ENCODE data around the gene PLEK. TPM values are rescaled to one million over a fixed set of nuclear protein-coding genes. Genes with fewer than 3 reads are reported as not detected.

The PLEK gene
- total and polyA plus RNA-seq, 10 donors = 49.1 to 202 (median 101) TPM

- H3K9me3 ChIP-seq = peaks cover 0 to 15% (median 0%) of the 10 kb centered on the region in 8 donors
- H3K27me3 ChIP-seq (replicated peaks in 1 of 7) = no peaks in the 10 kb centered on the region
- H3K27ac ChIP-seq = no peak overlapping the region
- peaks cover 0 to 26% (median 10%) of the 10 kb centered on the region in 6 donors for H3K4me1 ChIP-seq
- WGBS, 5 donors = 69 to 83% (median 77%) methylated on average over 18 to 19 of the region's 19 CpGs
- no peak for TF ChIP-seq CTCF (IDR thresholded peaks at IDR 0.05 in 8 of 11, conservative IDR thresholded peaks at IDR 0.05 in 3 of 11)
- peak in 1 of 3 donors; percentile 16 for TF ChIP-seq POLR2AphosphoS5 (IDR thresholded peaks at IDR 0.05)
- H3K36me3 ChIP-seq = no peaks in the 10 kb centered on the region
- intact Hi-C loops (cut with DNase I; ENCODE audit: low total_unique reads) = no loop called here
- no peak overlapping the region for H3K4me3 ChIP-seq
- no peak for DNase-seq
These were observed 40.1 kb downstream of the PLEK start for GRCh38 chr2:68404893-68405799.

GRCh38 chr2:68411397-68412126 is 46.5 kb downstream of the PLEK start:
- intact Hi-C loops (cut with DNase I; ENCODE audit: low total_unique reads) = no loop called here
- TF ChIP-seq POLR2AphosphoS5 (IDR thresholded peaks at IDR 0.05) = peak in 1 of 3 donors; percentile 24
- no peak for TF ChIP-seq POLR2A (IDR thresholded peaks at IDR 0.05)
- peak overlapping the region in 1 of 8 donors; percentile 33 for H3K4me3 ChIP-seq
- DNase-seq = no peak
- no peaks in the 10 kb centered on the region for H3K27me3 ChIP-seq (replicated peaks in 1 of 7)
- H3K27ac ChIP-seq = peak overlapping the region; percentile 33 to 86 (median 62)
- 15 to 25% (median 19%) methylated on average over 4 of the region's 4 CpGs for WGBS, 5 donors
- no peaks in the 10 kb centered on the region for H3K36me3 ChIP-seq
- H3K9me3 ChIP-seq = peaks cover 0 to 11% (median 0%) of the 10 kb centered on the region in 8 donors
- peaks cover 18 to 46% (median 24%) of the 10 kb centered on the region in 6 donors for H3K4me1 ChIP-seq

- TF ChIP-seq POLR2AphosphoS5 (IDR thresholded peaks at IDR 0.05) (no peak), CTCF (IDR thresholded peaks at IDR 0.05 in 8 of 11, conservative IDR thresholded peaks at IDR 0.05 in 3 of 11) (no peak), POLR2A (IDR thresholded peaks at IDR 0.05) (no peak)
- Histone ChIP-seq H3K36me3 (no peaks in the 10 kb centered on the region), H3K27me3 (replicated peaks in 1 of 7) (no peaks in the 10 kb centered on the region), H3K4me3 (peak overlapping the region in 1 of 8 donors; percentile 33), H3K9me3 (peaks cover 0 to 6% (median 0%) of the 10 kb centered on the region in 8 donors), H3K4me1 (peaks cover 18 to 51% (median 25%) of the 10 kb centered on the region in 6 donors), H3K27ac (peak overlapping the region; percentile 33 to 86 (median 62))
- WGBS, 5 donors = 42 to 55% (median 51%) methylated on average over 4 of the region's 4 CpGs
- intact Hi-C loops (cut with DNase I; ENCODE audit: low total_unique reads) = no loop called here
- no peak for DNase-seq
These were observed 47.2 kb downstream of the PLEK start for GRCh38 chr2:68412127-68412819.

GRCh38 chr2:68413466-68413865 is 48.4 kb downstream of the PLEK start:
- H3K9me3 ChIP-seq = peaks cover 0 to 2% (median 0%) of the 10 kb centered on the region in 8 donors
- H3K27me3 ChIP-seq (replicated peaks in 1 of 7) = no peaks in the 10 kb centered on the region
- no peak overlapping the region for H3K4me3 ChIP-seq
- no peaks in the 10 kb centered on the region for H3K36me3 ChIP-seq
- peaks cover 28 to 63% (median 36%) of the 10 kb centered on the region in 6 donors for H3K4me1 ChIP-seq
- WGBS, 5 donors = 80 to 90% (median 85%) methylated on average over 2 of the region's 2 CpGs
- intact Hi-C loops (cut with DNase I; ENCODE audit: low total_unique reads) = no loop called here
- H3K27ac ChIP-seq = peak overlapping the region in 4 of 8 donors; percentile 10 to 78 (median 28)
- TF ChIP-seq CTCF (IDR thresholded peaks at IDR 0.05 in 8 of 11, conservative IDR thresholded peaks at IDR 0.05 in 3 of 11) (no peak), POLR2A (IDR thresholded peaks at IDR 0.05) (no peak), POLR2AphosphoS5 (IDR thresholded peaks at IDR 0.05) (no peak)
- DNase-seq = no peak

Measured in spleen (tissue), 11 donors.